Stimulated activated CD4-positive, alpha-beta T cell treated with anti-CD3 and anti-CD28 coated beads, TNF-alpha, amount 100 ng/mL, for 4 hours (primary cell): ENCODE data around the gene FGD3.
A peak's percentile ranks its signal among the peaks of the same experiment; 100 is the strongest.

Experiments
- DNase-seq, 3 experiments: peaks; one replicate each; pipeline ENCODE4 v3.0.0-alpha.2; 2020; ENCODE audit warnings: low read depth in 3 of 3

FGD3 gene

DNA sequence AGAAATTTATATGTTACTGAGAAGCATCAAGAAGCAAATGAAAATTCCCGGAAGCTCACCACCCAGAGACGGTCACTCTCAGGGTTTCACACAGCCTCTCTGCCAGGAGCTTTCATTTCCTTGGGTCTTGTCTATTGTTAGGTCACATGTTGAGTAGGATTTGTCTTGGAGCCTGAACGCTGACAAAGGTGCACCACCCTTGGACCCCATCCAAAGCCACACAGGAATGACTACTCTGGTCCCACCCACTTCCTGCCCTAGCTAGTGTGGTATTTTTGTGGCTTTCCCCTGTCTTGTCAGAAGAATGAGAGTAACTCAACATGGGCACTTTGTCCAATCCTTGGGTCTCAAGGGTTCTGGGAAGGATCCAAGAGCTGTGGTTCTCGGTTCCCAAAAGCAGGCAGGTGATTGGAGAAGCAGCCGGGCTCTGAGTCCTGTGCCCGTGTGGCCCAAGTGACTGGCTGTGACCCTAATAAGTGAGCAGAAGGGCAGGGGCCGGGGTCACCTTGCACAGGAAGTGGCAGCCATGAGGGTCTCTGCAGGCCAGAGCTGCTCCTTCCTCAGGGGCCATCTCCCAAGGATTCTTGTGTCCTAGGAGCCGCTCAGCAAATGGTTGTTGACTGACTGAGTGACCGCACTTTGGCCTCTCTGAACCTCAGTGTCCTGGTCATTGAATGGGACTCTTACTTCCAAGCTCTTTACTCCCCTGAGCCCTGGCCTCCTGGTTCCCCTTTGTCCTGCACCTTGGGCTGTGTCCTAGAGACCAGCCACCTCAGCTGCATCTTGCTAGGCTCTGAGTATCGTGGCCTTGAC lies 6.9 kb downstream of the FGD3 start:
- DNase-seq, result peak in 2 of 3 experiments; percentile 46 to 76

- DNase-seq, result no peak
Measured at GRCh38 chr9:92954886-92955285, 7.6 kb downstream of the FGD3 start.

- no peak for DNase-seq
Measured at GRCh38 chr9:92960561-92961290, 13.4 kb downstream of the FGD3 start.

DNA sequence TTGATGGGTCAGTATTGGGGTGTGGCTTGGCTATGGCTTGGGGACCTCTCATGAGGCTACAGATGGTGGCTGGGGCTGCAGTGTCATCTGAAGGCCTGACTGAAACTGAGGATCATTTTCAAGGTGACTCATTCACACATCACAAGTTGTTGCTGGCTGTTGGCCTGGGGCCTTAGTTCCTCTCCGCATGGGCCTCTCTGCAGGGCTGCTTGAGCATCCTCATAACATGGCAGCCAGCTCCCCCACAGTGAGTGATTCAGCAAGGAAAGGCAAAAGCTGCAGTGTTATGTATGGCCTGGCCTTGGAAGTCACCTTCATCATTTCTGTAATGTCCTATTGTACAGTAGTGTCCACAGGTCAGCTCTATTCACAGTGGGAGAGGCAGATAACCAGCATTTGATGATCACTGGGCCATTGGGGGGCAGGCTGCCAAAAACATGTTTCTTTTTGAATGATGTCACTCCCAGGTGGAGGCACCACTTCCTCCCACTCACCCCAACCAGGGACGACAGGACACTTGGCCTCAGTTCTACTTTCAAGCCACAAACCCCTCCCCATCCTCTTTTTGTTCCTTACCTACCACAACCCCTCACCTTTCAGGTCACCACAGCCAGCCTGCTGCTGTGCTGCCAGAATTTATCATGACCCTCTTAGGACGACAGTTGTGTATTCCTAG lies 14.4 kb downstream of the FGD3 start:
- no peak for DNase-seq

GRCh38 chr9:92962303-92962649 lies 15.0 kb downstream of the FGD3 start:
- no peak for DNase-seq

DNA sequence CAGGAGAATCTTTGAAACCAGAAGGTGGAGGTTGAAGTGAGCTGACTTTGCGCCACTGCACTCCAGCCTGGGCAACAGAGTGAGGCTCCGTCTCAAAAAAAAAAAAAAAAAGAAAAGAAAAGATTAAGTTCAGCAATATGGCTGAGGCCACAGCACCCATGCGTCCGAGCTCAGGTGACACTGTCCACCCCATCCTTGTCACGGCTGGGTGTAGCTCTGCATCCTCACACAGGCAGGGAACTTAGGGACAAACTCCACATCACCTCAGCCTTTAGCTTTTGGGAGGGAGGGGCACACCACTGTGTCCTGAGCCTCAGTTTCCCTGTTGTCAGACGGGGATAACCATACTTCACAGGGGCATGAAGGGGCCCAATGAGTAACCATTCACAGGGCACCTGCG lies 15.5 kb downstream of the FGD3 start:
- no peak for DNase-seq

- DNase-seq, result peak in 2 of 3 experiments; percentile 39 to 41
Measured at GRCh38 chr9:92963831-92964606, 16.7 kb downstream of the FGD3 start.

- DNase-seq, result no peak
Measured at GRCh38 chr9:92964607-92965060, 17.3 kb downstream of the FGD3 start.

DNA sequence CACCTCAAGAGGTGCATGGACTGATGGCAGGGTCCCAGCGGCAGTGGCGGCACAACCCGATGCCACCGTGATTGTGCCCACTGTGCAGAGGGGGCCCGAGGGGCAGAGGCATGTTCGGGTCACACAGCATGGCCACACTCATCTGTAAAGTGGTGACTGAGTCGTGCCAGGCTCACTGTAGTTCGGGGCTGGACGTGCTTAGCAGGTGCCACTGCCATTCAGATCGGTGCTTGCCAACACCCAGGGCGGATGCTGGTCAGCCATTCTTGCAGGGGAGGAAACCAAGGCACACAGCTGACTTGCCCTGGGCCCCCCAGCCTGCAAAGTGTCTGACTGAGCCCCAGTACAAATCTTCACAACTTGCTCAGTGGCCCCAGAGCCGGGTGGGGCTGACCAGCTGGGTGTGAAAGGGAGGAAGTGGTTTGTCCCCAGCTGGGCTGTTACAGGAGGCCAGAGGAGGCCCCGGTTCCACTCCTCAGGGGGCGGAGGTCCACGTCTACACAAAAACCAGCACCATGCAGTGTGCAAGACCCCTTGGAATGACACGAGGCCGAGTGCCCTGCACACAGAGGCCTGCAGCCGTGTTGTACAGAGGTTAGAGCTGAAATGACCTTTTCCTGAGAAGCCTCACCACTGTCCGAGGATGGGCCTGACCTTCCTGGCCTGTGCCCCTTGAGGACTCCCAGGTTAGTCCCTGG lies 17.9 kb downstream of the FGD3 start:
- no peak for DNase-seq

DNA sequence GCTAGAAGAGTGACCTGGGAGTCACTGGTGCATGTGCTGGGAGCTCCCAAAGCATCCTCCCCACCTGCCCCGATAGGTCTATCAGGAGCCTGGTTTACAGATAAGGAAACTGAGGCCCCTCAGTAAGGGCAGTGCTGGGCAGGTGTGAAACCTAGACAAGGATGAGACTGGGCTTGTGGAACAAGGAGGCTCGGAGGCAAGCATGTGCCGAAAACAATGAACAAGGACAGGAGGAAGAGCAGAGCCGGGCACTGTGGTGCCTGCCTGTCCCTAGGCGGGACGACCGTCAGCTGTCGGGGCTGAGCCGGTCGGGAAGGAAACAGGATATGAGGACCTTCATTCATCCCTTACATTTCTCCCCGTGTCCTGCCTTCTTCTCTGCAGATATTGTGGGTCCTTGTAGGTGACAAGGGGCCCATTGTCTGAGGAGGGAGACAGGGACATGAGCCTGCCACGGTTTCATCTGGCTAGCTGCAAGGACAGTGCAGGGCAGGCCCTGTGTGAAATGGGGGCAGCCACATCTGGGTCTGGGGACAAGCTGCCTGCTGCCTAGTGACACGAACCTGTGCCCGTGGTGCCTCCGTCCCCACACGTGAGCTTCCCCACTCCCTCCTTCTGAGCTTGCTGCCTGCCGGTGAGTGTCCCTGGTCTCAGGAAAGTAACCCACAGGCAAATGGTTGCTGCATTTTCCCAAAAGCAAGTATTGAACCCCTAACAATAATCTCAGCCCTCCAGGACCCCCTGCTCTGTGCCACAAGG lies 18.6 kb downstream of the FGD3 start:
- DNase-seq, result no peak

- DNase-seq, result no peak
Measured at GRCh38 chr9:92966518-92966800, 19.1 kb downstream of the FGD3 start.

DNA sequence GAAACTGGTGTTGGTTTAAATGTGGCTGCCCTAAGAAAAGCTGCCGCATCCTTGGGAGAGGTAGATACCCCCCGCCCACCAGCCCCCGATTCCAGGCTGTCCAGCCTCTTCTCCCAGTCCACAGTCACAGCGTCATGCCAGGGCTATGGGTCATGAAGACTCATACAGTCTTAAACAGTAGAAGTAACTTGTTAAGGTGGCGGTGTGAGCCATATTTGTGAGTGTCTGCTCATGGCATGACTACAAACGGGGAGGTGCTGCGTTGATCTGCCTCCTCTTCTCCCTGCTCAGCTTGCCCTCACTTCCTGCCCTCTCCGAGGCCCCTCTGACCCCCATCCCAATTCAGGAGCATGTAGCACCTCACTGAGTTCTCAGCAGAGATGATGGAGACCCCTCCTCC lies 20.8 kb downstream of the FGD3 start:
- no peak for DNase-seq

- no peak for DNase-seq
Measured at GRCh38 chr9:92969516-92970466, 22.5 kb downstream of the FGD3 start.

DNA sequence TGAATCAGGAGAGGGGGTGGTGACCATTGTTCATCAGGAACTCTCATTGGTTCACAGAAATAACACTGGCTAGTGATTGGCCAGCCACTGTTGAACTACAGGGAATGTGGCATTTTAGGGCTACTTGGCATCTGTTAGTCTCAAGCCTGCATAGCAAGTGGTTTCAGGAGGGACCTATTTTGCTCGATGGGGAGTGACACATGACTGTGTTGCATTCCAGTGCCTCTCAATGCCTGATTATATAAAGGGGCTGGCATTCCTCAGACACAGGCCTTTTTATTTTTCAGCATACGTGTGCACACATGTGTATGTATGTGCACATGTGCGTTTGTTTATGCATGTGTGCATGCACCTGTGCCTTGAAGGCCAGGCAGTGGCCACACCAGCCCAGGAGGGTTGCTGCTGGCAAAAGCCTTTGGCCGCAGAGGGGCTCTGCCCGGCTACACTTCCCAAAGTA lies 23.2 kb downstream of the FGD3 start:
- DNase-seq, result no peak

- DNase-seq, result no peak
Measured at GRCh38 chr9:92971121-92971520, 23.8 kb downstream of the FGD3 start.

GRCh38 chr9:92971776-92972175 lies 24.5 kb downstream of the FGD3 start:
- no peak for DNase-seq

DNA sequence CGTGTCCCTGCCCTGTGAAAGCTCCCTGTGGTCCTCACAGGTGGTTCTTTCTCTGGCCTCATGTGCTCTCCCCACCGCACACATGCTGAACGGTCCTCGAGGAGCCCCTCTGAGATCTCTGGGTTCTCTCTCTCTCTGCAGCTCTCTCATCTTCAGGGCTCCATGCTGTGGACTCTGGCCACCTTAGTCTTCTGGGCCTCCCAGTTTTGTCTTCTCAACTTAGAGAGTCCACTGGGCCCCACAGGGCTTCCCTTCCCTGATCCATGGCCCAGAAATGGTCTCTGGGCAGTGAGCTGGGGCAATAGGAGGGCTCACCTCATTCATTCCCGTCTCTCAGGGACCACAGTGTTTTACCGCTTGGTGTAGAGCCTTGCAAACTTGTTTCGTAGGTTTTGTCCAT lies 26.4 kb downstream of the FGD3 start:
- DNase-seq, result no peak

DNA sequence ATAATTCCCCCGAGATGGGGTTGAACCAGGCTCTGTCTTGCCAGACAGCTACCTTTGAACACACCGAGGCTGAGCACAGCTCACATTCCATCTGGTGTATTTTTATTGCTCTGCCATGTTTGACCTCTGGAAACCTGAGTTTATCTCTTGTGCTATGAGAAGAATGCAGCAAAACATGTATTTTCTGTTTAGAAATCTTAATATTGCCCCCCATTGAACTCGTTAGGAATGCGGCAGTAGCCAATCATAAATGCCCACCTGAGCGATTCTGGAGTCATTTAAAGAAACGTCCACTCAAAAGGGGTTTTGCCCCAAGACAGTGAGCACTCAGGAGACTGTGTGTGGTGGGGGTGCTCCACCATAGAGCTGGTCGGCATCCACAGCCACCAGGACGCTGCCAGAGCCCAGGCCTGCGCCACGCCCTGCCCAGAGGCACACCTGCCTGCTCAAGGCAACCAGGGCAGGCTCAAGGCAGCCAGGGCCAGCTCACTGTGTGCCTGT lies 26.9 kb downstream of the FGD3 start:
- no peak for DNase-seq
